HepG2 (cell line): ENCODE measurements around the gene UNC50. TPM values are rescaled to one million over a fixed set of nuclear protein-coding genes. Genes with fewer than 3 reads are reported as not detected.

Experiments used
- ATAC-seq: fragments of 200-7000 bp; cut with Tn5 transposase; 3 replicates; pipeline ENCODE4 v1.9.1; 2020; ENCODE audit warnings: mild to moderate bottlenecking, moderate library complexity
- BruUV-seq: library from RNA; stranded (reverse); fragments of 400-500 nt; replicated peaks from 2 replicates; lab custom pipeline; 2021; lab: Mats Ljungman, UMichigan
- CTCF ChIA-PET: fragments of 300-600 bp; formaldehyde crosslinking; extraction: SDS; loops from one replicate; lab custom pipeline; 2021; ENCODE audit warnings: low total read pairs, inconsistent platforms, low intra/inter-chr PET ratio; lab: Yijun Ruan, JAX
- POLR2A ChIA-PET: fragments of 350-600 bp; sonication (Branson Sonifier 250); formaldehyde crosslinking; loops from one replicate; lab custom pipeline; 2020; ENCODE audit warnings: antibody characterized with exemption, inconsistent platforms; lab: Yijun Ruan, JAX
- DNase-seq: peaks from one replicate; pipeline ENCODE4 v3.0.0-alpha.2; 2015; ENCODE audit warnings: low spot score
- FAIRE-seq: peaks from 3 replicates; lab custom pipeline; 2011; peaks lifted over from hg19 to GRCh38; lab: Jason Lieb, UNC
- H2AFZ ChIP-seq: one replicate; pipeline ENCODE4 v1.6.1; 2011; ENCODE audit warnings: low read length, inconsistent platforms
- H3K27ac ChIP-seq: fragments of 300-600 bp; 3 replicates; pipeline ENCODE4 v1.8.0; 2011; ENCODE audit warnings: mixed run types, mild to moderate bottlenecking, mixed read lengths, low read length, inconsistent platforms; ENCODE audit not compliant: insufficient read depth; ENCODE audit errors: extremely low read length
- H3K27me3 ChIP-seq, 2 experiments: fragments of 200-600 bp in 1 of 2; 2 replicates in 1 of 2; 3 replicates in 1 of 2; pipeline versions ENCODE4 v1.6.0 to v1.8.0; 2011; ENCODE audit warnings: low read length in 2 of 2, mild to moderate bottlenecking in 2 of 2, moderate library complexity in 2 of 2, inconsistent platforms in 1 of 2; ENCODE audit not compliant: insufficient read depth in 2 of 2, control insufficient read depth in 1 of 2
- H3K36me3 ChIP-seq, 2 experiments: fragments of 200-600 bp in 1 of 2; replicated peaks in 1 of 2; 2 replicates in 1 of 2; 3 replicates in 1 of 2; pipeline versions ENCODE4 v1.5.1 to v1.8.0; 2011; ENCODE audit warnings: low read length in 2 of 2, inconsistent platforms in 1 of 2; ENCODE audit not compliant: insufficient read depth in 2 of 2, control insufficient read depth in 1 of 2
- H3K4me1 ChIP-seq: 2 replicates; pipeline ENCODE4 v1.5.1; 2012; ENCODE audit warnings: low read length, inconsistent platforms; ENCODE audit not compliant: insufficient read depth
- H3K4me2 ChIP-seq: 2 replicates; pipeline ENCODE4 v1.6.0; 2011; ENCODE audit warnings: low read depth, low read length, inconsistent platforms
- H3K4me3 ChIP-seq, 3 experiments: fragments of 200-600 bp in 1 of 3; sonication (generic), shearing (Covaris generic) in 1 of 3; replicated peaks in 1 of 3; 2 replicates each; pipeline ENCODE4 v1.5.1; 2011 to 2016; ENCODE audit warnings: low read length in 3 of 3, inconsistent platforms in 2 of 3, low read depth in 2 of 3, mild to moderate bottlenecking in 2 of 3, control low read depth in 1 of 3, mixed read lengths in 1 of 3; ENCODE audit not compliant: insufficient read depth in 1 of 3
- H3K79me2 ChIP-seq: one replicate; pipeline ENCODE4 v1.6.1; 2011; ENCODE audit warnings: low read length, inconsistent platforms; ENCODE audit not compliant: insufficient read depth
- H3K9ac ChIP-seq: 2 replicates; pipeline ENCODE4 v1.6.0; 2011; ENCODE audit warnings: mild to moderate bottlenecking, low read depth, low read length, inconsistent platforms; ENCODE audit not compliant: insufficient read depth
- H3K9me3 ChIP-seq: 2 replicates; pipeline ENCODE4 v1.5.1; 2012; ENCODE audit warnings: mild to moderate bottlenecking, low read length
- H4K20me1 ChIP-seq: 2 replicates; pipeline ENCODE4 v1.6.0; 2011; ENCODE audit warnings: inconsistent platforms, mild to moderate bottlenecking, low read length, moderate library complexity; ENCODE audit not compliant: insufficient read depth
- EP300 ChIP-seq, 3 experiments: sonication (generic) in 1 of 3; formaldehyde crosslinking in 1 of 3; IDR thresholded peaks; 2 replicates each; pipeline versions ENCODE4 v1.5.1 to v1.6.1; 2011 to 2020; ENCODE audit warnings: low read depth in 2 of 3, low read length in 2 of 3, borderline replicate concordance in 1 of 3, improper control_type of control experiment in 1 of 3, mild to moderate bottlenecking in 1 of 3, missing genetic modification reagents in 1 of 3, moderate library complexity in 1 of 3
- HDAC6 ChIP-seq: fragments of 200-600 bp; sonication (generic); IDR thresholded peaks from 2 replicates; pipeline ENCODE4 v1.7.0; 2017; ENCODE audit warnings: mild to moderate bottlenecking, antibody characterized with exemption, low read length, low read depth
- NFYC ChIP-seq: IDR thresholded peaks from 2 replicates; pipeline ENCODE4 v1.6.1; 2016; ENCODE audit warnings: missing genetic modification reagents, missing compliant biosample characterization
- U2AF2 ChIP-seq: fragments of 200-400 bp; formaldehyde crosslinking; IDR thresholded peaks from 2 replicates; pipeline ENCODE4 v1.6.1; 2017; ENCODE audit warnings: low read depth, mild to moderate bottlenecking, low read length
- ZFP1 ChIP-seq: IDR thresholded peaks from 2 replicates; pipeline ENCODE4 v1.6.1; 2016
- ZFX ChIP-seq: sonication (generic); formaldehyde crosslinking; IDR thresholded peaks from 2 replicates; pipeline ENCODE4 v1.4.0; 2020; ENCODE audit warnings: mild to moderate bottlenecking, low read depth, missing genetic modification reagents, moderate library complexity
- ZNF607 ChIP-seq: sonication (generic); formaldehyde crosslinking; IDR thresholded peaks from 2 replicates; pipeline ENCODE4 v1.5.1; 2020; ENCODE audit warnings: missing genetic modification reagents, mild to moderate bottlenecking, borderline replicate concordance
- ZNF703 ChIP-seq: sonication (generic); formaldehyde crosslinking; IDR thresholded peaks from 2 replicates; pipeline ENCODE4 v1.5.1; 2020; ENCODE audit warnings: missing genetic modification reagents, mild to moderate bottlenecking, moderate library complexity, borderline replicate concordance
- ZSCAN9 ChIP-seq: IDR thresholded peaks from 2 replicates; pipeline ENCODE4 v1.6.1; 2016; ENCODE audit warnings: borderline replicate concordance
- WGBS: methylation state at CpG from one replicate; pipeline ENCODE4 v1.1.6; 2017; ENCODE audit warnings: low lambda C conversion rate; 5-methylcytosine and 5-hydroxymethylcytosine counted together
- in situ Hi-C: cut with HindIII; loops from 2 replicates; pipeline ENCODE4 v1.10.0; 2017; ENCODE audit warnings: low pct_unique_long_range_greater_than_20kb; ENCODE audit not compliant: extremely low pct_ligation_motif_present
- intact Hi-C: fragments of 100-400 bp; cut with micrococcal nuclease; formaldehyde crosslinking; loops from one replicate; pipeline ENCODE4 v1.10.0; 2022; ENCODE audit not compliant: unreplicated experiment
- polyA plus RNA-seq, 8 experiments: library from polyadenylated mRNA; depleted of rRNA in 3 of 8; stranded (reverse) in 7 of 8; unstranded in 1 of 8; fragments of >200 nt; fragmentation: Illumina TruSeq in 4 of 8; extraction: Trizol in 4 of 8; gene quantifications; 2 replicates each; pipeline versions ENCODE4 v1.2.1 to v1.2.3, GENCODE V29; 2011 to 2016; ENCODE audit warnings: low read depth in 4 of 8, missing spikeins in 1 of 8, mixed read lengths in 1 of 8; ENCODE audit not compliant: insufficient read depth in 1 of 8
- total RNA-seq, 5 experiments: library from RNA; depleted of rRNA; stranded (reverse); fragments of >200 nt; fragmentation: Illumina TruSeq; extraction: Trizol; gene quantifications; 2 replicates each; pipeline ENCODE4 v1.2.3, GENCODE V29; 2016; ENCODE audit warnings: low read depth in 1 of 5
- TF ChIP-seq, protein P1 (sequence below): sonication (generic); formaldehyde crosslinking; IDR thresholded peaks from 2 replicates; pipeline ENCODE4 v1.9.0; 2021; ENCODE audit warnings: missing genetic modification reagents, borderline replicate concordance

The UNC50 gene
- total and polyA plus RNA-seq, 2 of the 13 experiments (the other 11 are each of a cell fraction or from before 2014, with no cell fraction given): 92.6 to 95.6 TPM

DNA sequence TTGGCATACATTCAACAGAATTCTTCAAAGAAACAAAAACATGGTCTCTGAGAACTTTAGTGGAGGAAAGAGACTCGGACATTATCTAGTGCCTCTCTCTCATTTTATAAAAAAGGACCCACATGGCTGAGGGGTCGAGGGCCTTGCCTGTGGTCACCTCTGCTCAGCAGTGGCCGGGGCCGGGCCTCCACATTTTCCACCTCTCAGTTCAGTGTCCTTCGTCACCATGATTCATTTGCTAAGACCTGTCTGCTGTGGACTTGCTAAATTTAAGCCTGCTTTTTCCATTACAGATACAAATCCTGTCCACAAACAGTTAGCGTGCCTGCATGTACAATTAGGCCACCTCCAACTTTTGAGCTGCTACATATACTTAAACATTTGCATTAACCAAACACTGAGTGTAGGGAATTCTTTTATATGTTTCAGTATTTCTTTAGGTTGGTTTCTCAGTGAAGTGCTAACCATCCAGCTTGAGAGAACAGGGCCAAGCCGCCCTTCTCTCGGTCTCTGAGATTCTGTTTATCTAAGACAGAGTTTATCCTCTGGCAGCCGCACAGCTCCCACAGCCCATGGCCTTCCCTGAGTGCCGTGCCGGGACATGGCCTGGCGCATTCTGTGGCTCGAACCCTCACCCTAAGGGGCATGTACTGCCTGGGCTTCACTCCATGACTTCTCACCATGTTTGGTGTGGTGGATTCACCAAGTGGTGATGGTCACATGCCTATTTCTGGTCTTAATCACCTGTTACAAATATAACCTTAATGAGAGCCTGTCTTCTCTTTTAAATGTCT is 46.3 kb upstream of the UNC50 start:
- Histone ChIP-seq H3K9me3 (no peaks in the 10 kb centered on the region), H3K4me3 (no peak overlapping the region), H3K27me3 (no peaks in the 10 kb centered on the region), H4K20me1 (no peaks in the 10 kb centered on the region), H3K9ac (no peak overlapping the region), H3K79me2 (no peaks in the 10 kb centered on the region), H3K4me1 (peaks cover 10% of the 10 kb centered on the region; the same call in 1 of the 2 replicates), H2AFZ (no peak overlapping the region), H3K27ac (no peak overlapping the region), H3K36me3 (peaks cover 13 to 23% of the 10 kb centered on the region in 2 experiments; a peak in 3 of 5 replicates), H3K4me2 (no peak overlapping the region)
- no peak for ATAC-seq
- WGBS: 96% methylated on average over 13 of the region's 13 CpGs
- no peak for TF ChIP-seq ZNF703 (CRISPR knock-in tag)
- no TSS peak for BruUV-seq
- intact Hi-C loops (no loop called here), in situ Hi-C loops (no loop called here)
- no peak for FAIRE-seq
- CTCF ChIA-PET: no interaction called here
- no peak for DNase-seq
- POLR2A ChIA-PET: no interaction called here

DNA sequence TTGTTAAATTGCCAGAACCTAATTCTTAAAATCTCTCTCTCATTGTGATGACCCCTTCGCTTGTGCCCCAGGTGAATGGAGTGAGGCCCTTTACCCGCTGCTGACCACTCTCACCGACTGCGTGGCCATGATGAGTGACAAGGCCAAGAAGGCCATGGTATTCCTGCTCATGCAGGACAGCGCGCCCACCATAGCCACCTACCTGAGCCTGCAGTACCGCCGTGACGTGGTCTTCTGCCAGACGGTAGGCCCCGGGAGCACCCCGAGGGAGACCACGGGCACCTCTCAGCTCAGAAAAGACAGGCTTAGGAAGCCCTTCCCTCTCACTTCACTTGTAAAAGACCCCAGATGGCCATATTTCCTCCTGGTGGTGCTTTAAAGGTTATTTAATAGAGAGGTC is 45.0 kb upstream of the UNC50 start:
- DNase-seq (no peak), ATAC-seq (no peak), FAIRE-seq (no peak)
- H3K27ac ChIP-seq: no peak overlapping the region
- BruUV-seq: no TSS peak
- peaks cover 10% of the 10 kb centered on the region; the same call in 1 of the 2 replicates for H3K4me1 ChIP-seq
- no peak for TF ChIP-seq EP300 (IDR thresholded peaks at IDR 0.05; ENCODE audit: low read depth in 2 of 2, low read length in 2 of 2)
- TF ChIP-seq EP300 (CRISPR knock-in tag; IDR thresholded peaks at IDR 0.05; ENCODE audit: borderline replicate concordance): no peak
- no peak for TF ChIP-seq NFYC (CRISPR knock-in tag)
- TF ChIP-seq ZFP1: no peak
- no peak for TF ChIP-seq ZSCAN9 (CRISPR knock-in tag)
- TF ChIP-seq U2AF2: no peak
- no peak for TF ChIP-seq ZFX (CRISPR knock-in tag)
- TF ChIP-seq, protein P1, sequence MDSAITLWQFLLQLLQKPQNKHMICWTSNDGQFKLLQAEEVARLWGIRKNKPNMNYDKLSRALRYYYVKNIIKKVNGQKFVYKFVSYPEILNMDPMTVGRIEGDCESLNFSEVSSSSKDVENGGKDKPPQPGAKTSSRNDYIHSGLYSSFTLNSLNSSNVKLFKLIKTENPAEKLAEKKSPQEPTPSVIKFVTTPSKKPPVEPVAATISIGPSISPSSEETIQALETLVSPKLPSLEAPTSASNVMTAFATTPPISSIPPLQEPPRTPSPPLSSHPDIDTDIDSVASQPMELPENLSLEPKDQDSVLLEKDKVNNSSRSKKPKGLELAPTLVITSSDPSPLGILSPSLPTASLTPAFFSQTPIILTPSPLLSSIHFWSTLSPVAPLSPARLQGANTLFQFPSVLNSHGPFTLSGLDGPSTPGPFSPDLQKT (CRISPR knock-in tag): no peak
- no peak for TF ChIP-seq ZNF607 (CRISPR knock-in tag)
- no peak for TF ChIP-seq HDAC6
- H3K4me2 ChIP-seq: no peak overlapping the region
- ChIA-PET CTCF (no interaction called here), POLR2A (no interaction called here)
- H3K9ac ChIP-seq: no peak overlapping the region
- H3K27me3 ChIP-seq: no peaks in the 10 kb centered on the region
- no peak overlapping the region for H2AFZ ChIP-seq
- H3K9me3 ChIP-seq: no peaks in the 10 kb centered on the region
- intact Hi-C loops (no loop called here), in situ Hi-C loops (no loop called here)
- H3K36me3 ChIP-seq: peaks cover 13 to 28% of the 10 kb centered on the region in 2 experiments; a peak in 4 of 5 replicates
- no peaks in the 10 kb centered on the region for H4K20me1 ChIP-seq
- no peaks in the 10 kb centered on the region for H3K79me2 ChIP-seq
- 95% methylated on average over 13 of the region's 13 CpGs for WGBS
- H3K4me3 ChIP-seq: no peak overlapping the region
